Smooth muscle cell (in vitro differentiated cells): ENCODE results near the gene WASF1. TPM values are rescaled to one million over a fixed set of nuclear protein-coding genes. Genes with fewer than 3 reads are reported as not detected.

ENCODE experiments used
- DNase-seq: peaks from one replicate; lab custom pipeline; 2025; ENCODE audit not compliant: unreplicated experiment; lab: John Stamatoyannopoulos, UW
- H2AFZ ChIP-seq: fragments of 200-600 bp; sonication (generic); 2 replicates; pipeline ENCODE4 v1.6.0; 2016; ENCODE audit warnings: antibody characterized with exemption, low read depth, mild to moderate bottlenecking
- H3F3A ChIP-seq: fragments of 200-600 bp; sonication (generic); 2 replicates; pipeline ENCODE4 v1.6.0; 2017; ENCODE audit warnings: antibody characterized with exemption, low read depth
- H3K27ac ChIP-seq: fragments of 200-600 bp; sonication (generic); 2 replicates; pipeline ENCODE4 v1.5.1; 2016; ENCODE audit warnings: low read depth, mild to moderate bottlenecking
- H3K27me3 ChIP-seq: fragments of 200-600 bp; sonication (generic); 2 replicates; pipeline ENCODE4 v1.6.1; 2016; ENCODE audit warnings: low read depth, mild to moderate bottlenecking
- H3K36me3 ChIP-seq: fragments of 200-600 bp; sonication (generic); 2 replicates; pipeline ENCODE4 v1.5.1; 2016; ENCODE audit warnings: low read depth
- H3K4me1 ChIP-seq: fragments of 200-600 bp; sonication (generic); 2 replicates; pipeline ENCODE4 v1.5.1; 2016; ENCODE audit warnings: low read depth
- H3K4me2 ChIP-seq: fragments of 200-600 bp; sonication (generic); 2 replicates; pipeline ENCODE4 v1.6.0; 2016; ENCODE audit warnings: mild to moderate bottlenecking
- H3K4me3 ChIP-seq: fragments of 200-600 bp; sonication (generic); 2 replicates; pipeline ENCODE4 v1.5.1; 2016; ENCODE audit warnings: mild to moderate bottlenecking
- H3K79me2 ChIP-seq: fragments of 200-600 bp; sonication (generic); 2 replicates; pipeline ENCODE4 v1.6.0; 2016; ENCODE audit warnings: low read depth, mild to moderate bottlenecking
- H3K9ac ChIP-seq: fragments of 200-600 bp; sonication (generic); 2 replicates; pipeline ENCODE4 v1.6.0; 2016; ENCODE audit warnings: low read depth
- H3K9me3 ChIP-seq: fragments of 200-600 bp; sonication (generic); replicated peaks from 2 replicates; pipeline ENCODE4 v1.5.1; 2016; ENCODE audit warnings: low read depth
- H4K20me1 ChIP-seq: fragments of 200-600 bp; sonication (generic); 2 replicates; pipeline ENCODE4 v1.6.0; 2016; ENCODE audit warnings: low read depth
- CTCF ChIP-seq: fragments of 200-600 bp; sonication (generic); IDR thresholded peaks from 2 replicates; pipeline ENCODE4 v1.5.1; 2017; ENCODE audit warnings: borderline replicate concordance, mild to moderate bottlenecking, antibody characterized with exemption; ENCODE audit not compliant: insufficient read depth, poor library complexity, severe bottlenecking
- WGBS: methylation state at CpG from one replicate; pipeline ENCODE4 v1.1.7; 2016; ENCODE audit warnings: low lambda C conversion rate; 5-methylcytosine and 5-hydroxymethylcytosine counted together
- polyA plus RNA-seq: library from polyadenylated mRNA; unstranded; fragments of >200 nt; fragmentation: Nextera tagmentation; extraction: Ambion mirVana; gene quantifications from 2 replicates; pipeline ENCODE4 v1.2.1, GENCODE V29; 2016
- total RNA-seq: library from RNA; depleted of rRNA; stranded (reverse); fragments of >200 nt; gene quantifications from 2 replicates; pipeline ENCODE4 v1.2.3, GENCODE V29; 2014

Gene WASF1
- total and polyA plus RNA-seq, 2 experiments from 2014 or later, result 16.9 to 26.5 TPM

- no peaks in the 10 kb centered on the region for H3F3A ChIP-seq
- H3K36me3 ChIP-seq, result no peaks in the 10 kb centered on the region
- no peaks in the 10 kb centered on the region for H3K9me3 ChIP-seq
- H4K20me1 ChIP-seq, result no peaks in the 10 kb centered on the region
- no peak for TF ChIP-seq CTCF
- no peak overlapping the region for H3K9ac ChIP-seq
- H3K4me2 ChIP-seq, result no peak overlapping the region
- no peak overlapping the region for H3K4me3 ChIP-seq
- no peaks in the 10 kb centered on the region for H3K79me2 ChIP-seq
- no peak overlapping the region for H2AFZ ChIP-seq
- no peak for DNase-seq
- H3K27ac ChIP-seq, result no peak overlapping the region
- H3K27me3 ChIP-seq, result peaks cover 4% of the 10 kb centered on the region
- WGBS, result 90% methylated on average over 8 of the region's 8 CpGs
- H3K4me1 ChIP-seq, result no peaks in the 10 kb centered on the region
Observed at GRCh38 chr6:110068592-110068967, 110.9 kb downstream of the WASF1 start.

- H3K36me3 ChIP-seq, result no peaks in the 10 kb centered on the region
- no peak for TF ChIP-seq CTCF
Observed at GRCh38 chr6:110067837-110068591, 111.5 kb downstream of the WASF1 start.

DNA sequence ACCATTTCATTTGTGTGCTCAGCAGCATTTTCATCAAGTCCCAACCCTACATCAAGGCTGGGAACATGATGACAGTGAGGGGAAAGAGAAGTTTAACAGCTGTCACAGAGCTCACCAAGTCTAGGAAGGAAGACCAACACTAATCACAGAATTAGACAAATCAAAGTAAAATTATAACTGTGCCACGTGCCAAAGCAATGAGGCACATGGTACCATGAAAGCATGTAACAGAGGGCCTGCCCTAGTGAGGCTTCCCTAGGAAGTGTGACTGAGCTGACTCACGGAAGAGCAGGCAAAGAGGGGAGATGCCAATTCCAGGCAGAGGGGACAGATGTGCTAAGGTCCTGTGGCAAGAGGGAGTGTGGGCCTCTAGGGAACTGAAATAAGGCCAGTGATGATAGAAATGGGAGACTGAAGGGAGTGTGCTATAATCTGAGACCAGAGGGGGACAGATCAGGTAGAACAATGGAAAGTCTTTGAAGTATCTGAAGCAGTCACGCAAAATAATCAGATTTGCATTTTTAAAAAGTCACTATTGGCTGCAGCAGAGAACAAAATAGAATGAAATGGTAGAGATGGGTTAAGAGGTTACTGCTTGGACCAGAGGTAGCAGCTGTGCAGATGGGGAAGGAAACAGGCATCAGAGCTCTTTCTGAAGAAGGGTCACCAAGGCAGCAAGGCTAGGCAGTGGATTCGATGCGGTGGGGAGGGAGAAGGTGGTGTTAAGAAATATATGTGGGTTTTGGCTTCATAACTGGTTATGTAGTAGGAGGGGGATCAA lies 114.5 kb downstream of the WASF1 start:
- Histone ChIP-seq H3F3A (no peaks in the 10 kb centered on the region), H3K4me1 (no peaks in the 10 kb centered on the region), H3K79me2 (no peaks in the 10 kb centered on the region), H3K4me2 (no peak overlapping the region), H3K36me3 (no peaks in the 10 kb centered on the region), H3K27me3 (peaks cover 6% of the 10 kb centered on the region), H3K9me3 (no peaks in the 10 kb centered on the region), H3K4me3 (no peak overlapping the region), H2AFZ (no peak overlapping the region), H3K9ac (no peak overlapping the region), H3K27ac (no peak overlapping the region), H4K20me1 (no peaks in the 10 kb centered on the region)
- TF ChIP-seq CTCF, result no peak
- WGBS, result 91% methylated on average over 5 of the region's 5 CpGs
- DNase-seq, result no peak

More at GRCh38 chr6:110067837-110068591, 111.5 kb downstream of the WASF1 start:
- Histone ChIP-seq H3K9ac (no peak overlapping the region), H3K79me2 (no peaks in the 10 kb centered on the region), H3K27me3 (peaks cover 4% of the 10 kb centered on the region), H4K20me1 (no peaks in the 10 kb centered on the region), H3K27ac (no peak overlapping the region), H3K4me3 (no peak overlapping the region), H3K9me3 (no peaks in the 10 kb centered on the region), H2AFZ (no peak overlapping the region), H3F3A (no peaks in the 10 kb centered on the region), H3K4me1 (no peaks in the 10 kb centered on the region), H3K4me2 (no peak overlapping the region)
- DNase-seq, result no peak
- 83% methylated on average over 6 of the region's 6 CpGs for WGBS
